ENCODE measurements around the gene SLC13A3. TPM values are rescaled to one million over a fixed set of nuclear protein-coding genes. Genes with fewer than 3 reads are reported as not detected.

SLC13A3 gene, protein sequence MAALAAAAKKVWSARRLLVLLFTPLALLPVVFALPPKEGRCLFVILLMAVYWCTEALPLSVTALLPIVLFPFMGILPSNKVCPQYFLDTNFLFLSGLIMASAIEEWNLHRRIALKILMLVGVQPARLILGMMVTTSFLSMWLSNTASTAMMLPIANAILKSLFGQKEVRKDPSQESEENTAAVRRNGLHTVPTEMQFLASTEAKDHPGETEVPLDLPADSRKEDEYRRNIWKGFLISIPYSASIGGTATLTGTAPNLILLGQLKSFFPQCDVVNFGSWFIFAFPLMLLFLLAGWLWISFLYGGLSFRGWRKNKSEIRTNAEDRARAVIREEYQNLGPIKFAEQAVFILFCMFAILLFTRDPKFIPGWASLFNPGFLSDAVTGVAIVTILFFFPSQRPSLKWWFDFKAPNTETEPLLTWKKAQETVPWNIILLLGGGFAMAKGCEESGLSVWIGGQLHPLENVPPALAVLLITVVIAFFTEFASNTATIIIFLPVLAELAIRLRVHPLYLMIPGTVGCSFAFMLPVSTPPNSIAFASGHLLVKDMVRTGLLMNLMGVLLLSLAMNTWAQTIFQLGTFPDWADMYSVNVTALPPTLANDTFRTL
- polyA plus RNA-seq, result under 1 TPM in 1 of 3 donors, not detected in 2; 0.26 TPM

DNA sequence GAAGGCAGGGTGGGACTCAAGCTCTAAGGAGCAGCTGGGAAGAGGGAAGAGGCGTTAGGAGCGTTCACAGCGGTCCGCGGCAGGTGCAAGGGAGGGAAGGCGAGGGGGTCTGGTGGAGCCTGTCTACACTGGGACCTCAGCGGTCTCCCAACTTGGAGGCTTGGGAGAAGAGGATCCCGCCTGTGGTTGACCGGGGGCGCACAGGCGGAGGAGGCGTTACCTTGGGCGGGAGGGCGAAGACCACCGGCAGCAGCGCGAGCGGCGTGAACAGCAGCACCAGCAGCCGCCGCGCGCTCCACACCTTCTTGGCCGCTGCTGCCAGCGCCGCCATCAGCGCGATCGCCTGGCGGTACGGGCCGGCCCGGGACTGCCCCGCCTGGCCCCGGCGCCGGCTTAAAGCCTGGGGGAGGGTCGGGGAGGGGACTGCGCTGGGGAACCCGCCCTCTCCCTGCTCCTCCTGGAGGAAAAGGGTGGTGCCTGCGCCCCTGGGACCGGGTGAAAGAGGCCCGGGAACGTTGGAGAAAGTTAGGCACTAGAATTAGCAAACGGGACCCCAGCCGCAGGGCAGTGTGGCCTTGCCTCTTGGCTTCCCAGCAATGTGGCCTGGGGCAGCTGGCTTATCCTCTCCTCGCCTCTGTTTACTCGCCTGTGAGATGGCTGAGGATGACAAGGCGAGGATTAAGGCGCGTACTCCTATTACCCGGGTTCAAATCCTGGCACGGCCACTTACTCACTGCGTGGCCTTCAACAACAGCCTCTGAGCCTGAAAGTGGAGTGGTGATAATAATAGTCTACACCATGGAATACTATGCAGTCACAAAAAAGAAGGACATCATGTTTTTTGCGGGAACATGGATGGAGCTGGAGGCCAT, at the start of gene SLC13A3:
Gene SLC13A3, minus strand, starts transcription at position 369 of the 872 bp plus-strand sequence. Its CDS starts 38 bp downstream, at position 331.
- H3K4me3 Mint-ChIP-seq, result no peak within 1 kb of the TSS
- H3K4me1 Mint-ChIP-seq, result no peaks in the 10 kb centered on the region
- H3K9me3 Mint-ChIP-seq, result peaks cover 0 to 2% (median 0%) of the 10 kb centered on the region in 6 donors
- peaks cover 0 to 2% (median 0%) of the 10 kb centered on the region in 3 donors for H3K36me3 Mint-ChIP-seq
- DNase-seq, result no peak
- peaks cover 10 to 19% (median 11%) of the 10 kb centered on the region in 3 donors for H3K27me3 Mint-ChIP-seq (ENCODE audit: low read depth in 3 of 3)
- H3K27ac Mint-ChIP-seq, result no peak within 1 kb of the TSS

DNA sequence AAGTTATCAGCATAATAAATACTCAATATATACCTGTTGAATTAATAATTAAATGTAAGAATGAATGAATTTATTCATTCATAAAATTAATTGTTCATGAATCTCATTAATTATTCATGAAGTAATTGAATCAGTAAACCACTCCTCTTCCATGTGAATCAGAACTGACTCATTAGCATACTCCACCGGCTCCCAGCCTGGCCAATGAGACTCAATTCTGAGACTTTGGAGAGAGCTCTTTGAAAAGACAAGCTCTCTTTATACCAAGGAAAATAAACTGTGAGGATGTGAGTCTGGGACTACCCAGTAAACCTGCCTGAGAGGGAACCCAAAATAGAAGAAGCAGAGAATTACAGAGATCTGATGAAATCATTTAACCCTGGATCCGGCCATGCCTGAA, 49.8 kb upstream of the SLC13A3 start:
- Mint-ChIP-seq H3K27me3 (ENCODE audit: low read depth in 3 of 3) (peaks cover 2 to 13% (median 8%) of the 10 kb centered on the region in 3 donors), H3K4me3 (no peak overlapping the region), H3K4me1 (no peaks in the 10 kb centered on the region), H3K36me3 (no peaks in the 10 kb centered on the region), H3K27ac (no peak overlapping the region), H3K9me3 (no peaks in the 10 kb centered on the region)
- no peak for DNase-seq

DNA sequence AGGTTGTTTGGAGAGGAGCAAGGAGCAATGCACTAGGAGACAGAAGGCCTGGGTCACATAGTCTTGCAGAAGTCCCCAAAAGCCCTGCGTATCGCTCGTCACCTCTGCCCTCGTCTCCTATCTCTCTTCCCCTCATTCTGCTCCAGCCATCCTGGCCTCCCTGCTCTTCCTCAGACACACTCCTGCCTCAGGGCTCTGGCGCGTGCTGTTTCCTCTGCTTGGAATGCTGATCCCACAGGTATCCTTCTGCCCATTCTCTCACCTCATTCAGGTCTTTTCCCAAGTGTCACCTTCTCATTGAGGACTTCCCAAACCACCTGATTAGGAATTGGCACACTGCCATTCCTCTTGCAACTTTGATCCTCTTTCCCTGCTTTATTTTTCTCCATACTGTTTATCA, 49.2 kb upstream of the SLC13A3 start:
- peaks cover 2 to 13% (median 8%) of the 10 kb centered on the region in 3 donors for H3K27me3 Mint-ChIP-seq (ENCODE audit: low read depth in 3 of 3)

DNA sequence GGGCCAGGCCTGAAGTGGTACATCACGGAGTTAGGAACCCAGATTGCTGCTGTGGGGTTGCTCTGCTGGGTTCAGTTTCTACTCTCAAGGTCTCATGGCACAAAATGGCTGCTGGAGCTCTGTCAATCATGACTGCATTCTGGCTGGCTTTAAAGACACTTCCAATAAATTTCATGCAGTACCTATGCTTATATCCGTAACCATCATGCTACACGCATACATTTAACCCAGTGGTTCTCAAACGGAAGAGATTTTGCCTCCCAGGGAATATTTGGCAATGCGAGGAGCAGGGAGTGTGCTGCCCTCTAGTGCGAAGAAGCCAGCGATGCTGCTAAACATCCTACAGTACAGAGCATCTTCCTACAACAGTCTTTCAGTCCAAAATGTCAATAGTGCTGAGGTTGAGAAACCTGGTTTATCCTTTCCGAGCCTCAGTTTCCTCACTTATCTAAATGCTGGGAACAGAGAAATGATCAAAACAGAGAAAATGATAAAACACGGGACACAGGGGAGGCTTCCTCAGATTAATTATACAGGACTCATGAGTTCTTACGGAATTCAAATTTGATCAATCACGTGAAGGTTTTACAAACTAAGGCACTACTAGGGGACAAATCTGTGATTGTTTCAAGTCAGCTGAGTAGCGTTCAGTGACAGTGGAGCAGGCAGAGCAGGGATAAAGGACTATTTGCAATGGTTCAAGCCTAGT, 48.5 kb upstream of the SLC13A3 start:
- Mint-ChIP-seq H3K4me3 (no peak overlapping the region), H3K36me3 (no peaks in the 10 kb centered on the region), H3K27me3 (ENCODE audit: low read depth in 3 of 3) (peaks cover 2 to 9% (median 8%) of the 10 kb centered on the region in 3 donors), H3K4me1 (no peaks in the 10 kb centered on the region), H3K9me3 (no peaks in the 10 kb centered on the region), H3K27ac (no peak overlapping the region)
- DNase-seq, result no peak

More for the DNA sequence above, 49.2 kb upstream of the SLC13A3 start:
- H3K36me3 Mint-ChIP-seq, result no peaks in the 10 kb centered on the region
- no peaks in the 10 kb centered on the region for H3K9me3 Mint-ChIP-seq
- no peak overlapping the region for H3K4me3 Mint-ChIP-seq
- H3K27ac Mint-ChIP-seq, result no peak overlapping the region
- no peak for DNase-seq
- H3K4me1 Mint-ChIP-seq, result no peaks in the 10 kb centered on the region

DNA sequence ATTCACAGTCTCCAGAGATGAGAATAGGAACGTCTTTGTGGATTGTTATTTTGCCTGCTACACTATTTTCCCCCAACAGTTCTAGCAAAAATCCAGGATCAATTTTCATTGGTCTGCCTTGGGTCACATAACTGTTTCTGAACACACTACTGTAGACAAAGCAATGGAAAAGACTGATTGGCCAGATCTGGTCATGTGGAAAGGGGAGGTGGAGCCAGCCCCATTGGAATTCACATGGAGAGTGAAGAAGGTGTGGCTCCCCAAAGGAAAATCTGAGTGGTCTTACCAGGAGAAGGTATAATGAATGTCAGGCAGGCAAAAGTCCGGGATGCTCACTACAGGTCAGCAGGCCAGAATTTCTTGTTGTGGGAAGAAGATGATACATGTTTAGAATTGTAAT, 47.5 kb upstream of the SLC13A3 start:
- H3K27me3 Mint-ChIP-seq (ENCODE audit: low read depth in 3 of 3), result peaks cover 2 to 9% (median 6%) of the 10 kb centered on the region in 3 donors
- no peaks in the 10 kb centered on the region for H3K4me1 Mint-ChIP-seq
- H3K27ac Mint-ChIP-seq, result no peak overlapping the region
- no peak for DNase-seq
- no peaks in the 10 kb centered on the region for H3K36me3 Mint-ChIP-seq
- no peaks in the 10 kb centered on the region for H3K9me3 Mint-ChIP-seq
- no peak overlapping the region for H3K4me3 Mint-ChIP-seq

DNA sequence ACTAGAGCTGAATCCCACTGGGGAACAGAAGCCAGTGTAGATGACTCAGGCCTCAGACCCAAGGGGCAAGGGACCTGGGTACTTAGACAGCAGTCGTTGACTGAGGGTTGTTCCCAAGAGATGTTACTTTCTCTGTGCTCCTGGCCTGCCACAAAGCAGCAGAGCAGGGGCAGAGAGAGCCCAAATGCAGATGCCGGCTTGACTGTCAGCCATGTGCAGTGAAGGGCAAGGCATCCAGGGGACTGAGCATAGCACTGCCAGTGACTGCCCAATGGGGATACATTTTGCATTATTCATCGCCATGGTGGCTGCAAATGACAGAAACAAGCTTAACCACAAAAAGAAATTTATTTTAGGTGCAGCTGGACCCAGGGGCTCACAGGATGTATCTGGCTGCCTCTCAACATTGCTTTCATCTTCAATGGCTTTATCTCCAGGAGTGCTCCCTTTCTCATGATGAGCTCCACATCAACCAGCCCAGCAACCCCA, 45.6 kb upstream of the SLC13A3 start:
- H3K4me1 Mint-ChIP-seq, result no peaks in the 10 kb centered on the region
- H3K9me3 Mint-ChIP-seq, result no peaks in the 10 kb centered on the region
- peaks cover 2 to 7% (median 6%) of the 10 kb centered on the region in 3 donors for H3K27me3 Mint-ChIP-seq (ENCODE audit: low read depth in 3 of 3)
- H3K36me3 Mint-ChIP-seq, result no peaks in the 10 kb centered on the region
- no peak overlapping the region for H3K4me3 Mint-ChIP-seq
- no peak overlapping the region for H3K27ac Mint-ChIP-seq
- DNase-seq, result no peak

DNA sequence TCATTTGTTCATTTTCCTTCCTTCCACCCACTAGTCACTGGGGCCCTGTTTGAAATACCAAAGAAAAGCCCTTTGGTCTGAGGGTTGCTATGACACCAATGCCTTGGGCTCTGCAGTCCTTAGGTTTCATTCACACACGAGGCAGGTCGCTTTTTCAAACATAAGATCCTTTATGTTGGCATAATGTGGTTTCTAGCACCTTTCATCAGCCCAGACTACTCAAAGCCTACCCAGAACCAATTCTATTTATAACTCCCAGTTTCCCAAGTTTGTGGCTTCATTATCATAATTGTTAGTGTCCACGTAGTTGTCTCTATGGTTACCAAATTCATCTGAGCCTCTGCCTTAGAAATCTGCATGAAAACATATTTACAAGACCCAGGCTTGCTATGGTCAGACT, 44.6 kb upstream of the SLC13A3 start:
- no peaks in the 10 kb centered on the region for H3K9me3 Mint-ChIP-seq
- H3K4me1 Mint-ChIP-seq, result peaks cover 0 to 2% of the 10 kb centered on the region in 2 donors
- peaks cover 2 to 7% (median 6%) of the 10 kb centered on the region in 3 donors for H3K27me3 Mint-ChIP-seq (ENCODE audit: low read depth in 3 of 3)
- DNase-seq, result no peak
- no peak overlapping the region for H3K27ac Mint-ChIP-seq
- H3K4me3 Mint-ChIP-seq, result no peak overlapping the region
- H3K36me3 Mint-ChIP-seq, result no peaks in the 10 kb centered on the region

DNA sequence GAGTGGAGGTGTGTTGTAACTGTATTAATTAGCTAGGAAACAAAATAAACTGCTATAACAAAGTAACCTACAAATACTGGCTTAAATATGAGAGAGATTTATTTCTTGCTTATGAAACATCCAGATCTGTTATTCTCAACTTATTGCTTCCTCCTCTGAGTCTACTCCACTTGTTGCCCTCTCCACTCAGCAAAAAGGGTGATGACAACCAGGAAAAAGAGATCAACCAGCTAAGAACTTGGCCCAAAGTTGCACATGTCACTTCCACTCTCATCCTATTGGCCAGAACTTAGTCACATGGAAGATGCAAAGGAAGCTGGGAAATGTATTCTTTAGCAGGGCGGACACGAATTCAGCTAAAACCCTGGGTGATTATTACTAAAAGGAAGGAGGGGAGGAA, 43.2 kb upstream of the SLC13A3 start:
- no peaks in the 10 kb centered on the region for H3K9me3 Mint-ChIP-seq
- no peak overlapping the region for H3K4me3 Mint-ChIP-seq
- peaks cover 0 to 3% (median 2%) of the 10 kb centered on the region in 3 donors for H3K27me3 Mint-ChIP-seq (ENCODE audit: low read depth in 3 of 3)
- no peaks in the 10 kb centered on the region for H3K36me3 Mint-ChIP-seq
- H3K27ac Mint-ChIP-seq, result peak overlapping the region in 1 of 6 donors; percentile 41
- peak in 1 of 3 donors; percentile 10 for DNase-seq
- H3K4me1 Mint-ChIP-seq, result peaks cover 7 to 14% of the 10 kb centered on the region in 2 donors

DNA sequence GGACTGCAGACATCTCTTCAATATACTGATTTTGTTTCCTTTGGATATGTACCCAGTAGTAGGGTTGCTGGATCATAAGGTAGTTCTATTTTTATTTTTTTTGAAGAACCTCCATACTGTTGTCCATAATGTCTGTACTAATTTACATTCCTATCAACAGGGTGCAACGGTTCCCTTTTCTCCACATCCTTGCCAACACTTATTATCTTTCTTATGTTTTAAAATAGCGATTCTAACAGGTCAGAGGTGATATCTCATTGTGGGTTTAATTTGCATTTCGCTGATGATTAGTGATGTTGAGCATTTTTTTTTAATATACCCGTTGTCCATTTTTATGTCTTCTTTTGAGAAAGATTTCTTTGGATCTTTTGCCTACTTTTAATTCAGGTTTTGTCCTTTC, 39.9 kb upstream of the SLC13A3 start:
- H3K4me1 Mint-ChIP-seq, result peaks cover 35 to 43% of the 10 kb centered on the region in 2 donors
- H3K36me3 Mint-ChIP-seq, result peaks cover 0 to 2% (median 0%) of the 10 kb centered on the region in 3 donors
- H3K27ac Mint-ChIP-seq, result peak overlapping the region in 2 of 6 donors; percentile 10 to 14

DNA sequence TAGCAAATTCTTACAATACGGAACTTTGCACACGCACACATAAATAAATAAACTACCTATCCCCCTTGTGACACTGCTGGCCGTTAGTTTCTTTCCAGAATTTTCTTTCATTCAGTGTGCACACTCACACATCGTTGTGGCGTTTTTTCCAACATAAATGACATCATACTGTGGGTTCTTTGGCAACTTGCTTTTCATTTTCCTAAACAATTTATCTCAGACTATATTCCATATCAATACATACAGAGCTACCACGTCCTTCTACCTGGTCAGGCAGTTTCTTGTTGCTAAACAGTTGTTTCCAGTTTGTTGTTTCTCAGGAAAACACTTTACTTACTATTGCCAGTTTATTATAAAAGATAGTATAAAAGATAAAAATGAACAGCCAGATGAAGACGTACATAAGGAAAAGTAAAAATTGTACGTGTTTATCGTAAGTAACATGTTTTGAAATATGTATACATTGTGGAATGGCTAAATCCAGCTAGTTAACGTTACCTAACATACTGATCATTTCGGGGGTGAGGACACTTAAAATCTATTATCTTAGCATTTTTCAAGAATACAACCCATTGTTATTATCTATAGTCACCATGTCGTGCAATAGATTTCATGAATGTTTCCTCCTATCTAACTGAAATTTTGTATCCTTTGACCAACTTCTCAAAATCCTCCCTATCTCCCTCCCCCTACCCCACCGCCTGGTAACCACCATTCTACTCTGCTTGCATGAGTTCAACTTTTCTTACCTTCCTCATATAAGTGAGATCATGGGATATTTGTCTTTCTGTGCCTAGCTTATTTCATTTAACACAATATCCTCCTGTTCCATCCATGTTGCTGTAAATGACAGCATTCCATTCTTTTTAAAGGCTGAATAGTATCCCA, 39.2 kb upstream of the SLC13A3 start:
- Mint-ChIP-seq H3K4me1 (peaks cover 40 to 50% of the 10 kb centered on the region in 2 donors), H3K4me3 (peak overlapping the region; percentile 68 to 98 (median 95)), H3K27ac (peak overlapping the region; percentile 73 to 97 (median 94)), H3K36me3 (peaks cover 0 to 7% (median 0%) of the 10 kb centered on the region in 3 donors), H3K27me3 (ENCODE audit: low read depth in 3 of 3) (peaks cover 0 to 3% (median 2%) of the 10 kb centered on the region in 3 donors), H3K9me3 (no peaks in the 10 kb centered on the region)
- DNase-seq, result no peak

More for the DNA sequence above, 39.9 kb upstream of the SLC13A3 start:
- H3K4me3 Mint-ChIP-seq, result peak overlapping the region in 1 of 5 donors; percentile 41
- no peaks in the 10 kb centered on the region for H3K9me3 Mint-ChIP-seq
- DNase-seq, result no peak
- H3K27me3 Mint-ChIP-seq (ENCODE audit: low read depth in 3 of 3), result peaks cover 0 to 3% (median 2%) of the 10 kb centered on the region in 3 donors

DNA sequence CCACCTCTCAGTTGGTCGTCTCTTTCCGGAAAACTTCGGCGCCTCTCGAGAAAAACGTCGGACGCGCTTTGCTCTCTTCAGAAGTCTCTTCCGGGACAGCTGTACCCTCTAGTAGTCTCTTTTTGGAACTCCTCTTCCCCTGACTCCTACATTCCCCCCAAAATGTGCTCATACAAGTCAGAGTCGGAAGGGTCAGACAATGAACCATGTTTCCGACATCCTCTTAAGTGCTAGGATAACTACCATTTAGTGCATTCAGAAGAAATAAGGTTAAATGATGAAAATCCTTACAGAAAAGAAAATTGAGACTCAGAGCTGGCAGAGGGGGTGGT, 38.5 kb upstream of the SLC13A3 start:
- H3K27me3 Mint-ChIP-seq (ENCODE audit: low read depth in 3 of 3), result peaks cover 0 to 3% (median 2%) of the 10 kb centered on the region in 3 donors

DNA sequence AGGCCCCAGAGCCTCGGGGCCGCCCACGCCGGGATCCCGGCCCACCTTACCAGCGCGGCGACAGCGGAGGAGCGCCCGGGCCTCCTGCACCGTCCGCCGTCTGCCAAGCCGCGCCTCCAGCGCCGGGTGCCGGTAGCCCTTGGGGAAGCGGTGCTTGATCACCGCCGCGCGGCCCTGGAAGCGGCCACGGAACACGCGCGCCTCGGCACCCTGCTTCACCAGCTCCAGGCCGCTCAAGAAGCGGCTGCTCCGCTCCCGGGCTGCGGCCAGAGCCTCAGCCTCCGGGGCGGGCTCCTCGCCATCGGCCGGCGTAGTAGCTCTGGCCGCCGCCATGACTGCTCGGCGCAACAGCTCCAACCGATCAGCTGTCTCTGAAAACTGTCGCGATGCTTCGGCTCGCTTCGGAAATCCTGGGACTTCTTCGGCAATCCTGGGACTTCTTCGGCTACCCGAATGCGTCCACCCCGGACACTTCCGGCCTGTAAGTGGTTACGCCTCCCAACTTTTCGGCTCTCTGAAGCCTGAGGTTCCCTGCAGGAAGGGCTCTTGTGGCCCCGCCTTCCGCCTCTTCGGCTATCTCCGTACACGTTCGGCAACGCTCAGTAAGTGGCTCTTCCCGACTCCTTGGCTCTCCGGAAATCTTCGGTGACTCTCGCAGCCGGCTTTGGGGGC, 38.0 kb upstream of the SLC13A3 start, which contains the start of gene TP53RK:
Gene TP53RK, minus strand, starts transcription at position 363 of the 672 bp plus-strand sequence. Its CDS starts 30 bp downstream, at position 333.
- Mint-ChIP-seq H3K4me1 (peaks cover 44 to 63% of the 10 kb centered on the region in 2 donors), H3K9me3 (no peaks in the 10 kb centered on the region), H3K27me3 (ENCODE audit: low read depth in 3 of 3) (peaks cover 0 to 3% (median 2%) of the 10 kb centered on the region in 3 donors)

More for the DNA sequence above, 38.5 kb upstream of the SLC13A3 start:
- Mint-ChIP-seq H3K27ac (peak overlapping the region; percentile 93 to 97 (median 96)), H3K4me3 (peak overlapping the region; percentile 94 to 98 (median 96)), H3K9me3 (no peaks in the 10 kb centered on the region), H3K4me1 (peaks cover 44 to 58% of the 10 kb centered on the region in 2 donors), H3K36me3 (peaks cover 0 to 12% (median 4%) of the 10 kb centered on the region in 3 donors)
- DNase-seq, result no peak

More for the DNA sequence above, 38.0 kb upstream of the SLC13A3 start, which contains the start of gene TP53RK:
- Mint-ChIP-seq H3K4me3 (peak within 1 kb of the TSS; percentile 94 to 98 (median 96)), H3K36me3 (peaks cover 0 to 14% (median 4%) of the 10 kb centered on the region in 3 donors), H3K27ac (peak within 1 kb of the TSS; percentile 93 to 97 (median 96))
- peak; percentile 95 to 96 (median 96) for DNase-seq
